MM.1S (cell line): ENCODE data around the gene PDE3B.

Experiments used
- DNase-seq: peaks from one replicate; pipeline ENCODE4 v3.0.0-alpha.2; 2015
- H2AFZ ChIP-seq: fragments of 300-600 bp; sonication (generic); 2 replicates; pipeline ENCODE4 v1.6.0; 2016; ENCODE audit warnings: antibody characterized with exemption, low read length
- H3F3A ChIP-seq: fragments of 300-600 bp; sonication (generic); 2 replicates; pipeline ENCODE4 v1.6.1; 2016; ENCODE audit warnings: mild to moderate bottlenecking, antibody characterized with exemption, low read length, moderate library complexity, mixed read lengths; ENCODE audit not compliant: insufficient read depth
- H3K27ac ChIP-seq: fragments of 300-600 bp; sonication (generic); 2 replicates; pipeline ENCODE4 v1.5.1; 2016; ENCODE audit warnings: mild to moderate bottlenecking, low read length
- H3K27me3 ChIP-seq: fragments of 300-600 bp; sonication (generic); replicated peaks from 2 replicates; pipeline ENCODE4 v1.6.0; 2016; ENCODE audit warnings: low read length; ENCODE audit not compliant: insufficient read depth
- H3K36me3 ChIP-seq: fragments of 300-600 bp; sonication (generic); replicated peaks from 2 replicates; pipeline ENCODE4 v1.6.1; 2016; ENCODE audit warnings: mild to moderate bottlenecking, low read length, mixed read lengths; ENCODE audit not compliant: insufficient read depth
- H3K4me1 ChIP-seq: fragments of 300-600 bp; sonication (generic); 2 replicates; pipeline ENCODE4 v1.6.1; 2016; ENCODE audit warnings: low read length, mixed read lengths
- H3K4me2 ChIP-seq: fragments of 300-600 bp; sonication (generic); 2 replicates; pipeline ENCODE4 v1.6.0; 2016; ENCODE audit warnings: low read depth, low read length
- H3K4me3 ChIP-seq: fragments of 300-600 bp; sonication (generic); 2 replicates; pipeline ENCODE4 v1.5.1; 2016; ENCODE audit warnings: low read length, mixed read lengths
- H3K79me2 ChIP-seq: fragments of 300-600 bp; sonication (generic); 2 replicates; pipeline ENCODE4 v1.6.1; 2016; ENCODE audit warnings: mixed run types, low read length, mixed read lengths
- H3K9ac ChIP-seq: fragments of 300-600 bp; sonication (generic); 2 replicates; pipeline ENCODE4 v1.6.1; 2016; ENCODE audit warnings: low read length, mixed read lengths
- H3K9me2 ChIP-seq: fragments of 300-600 bp; sonication (generic); replicated peaks from 2 replicates; pipeline ENCODE4 v1.6.1; 2016; ENCODE audit warnings: mild to moderate bottlenecking, low read length, mixed read lengths; ENCODE audit not compliant: insufficient read depth
- H3K9me3 ChIP-seq: fragments of 300-600 bp; sonication (generic); replicated peaks from 2 replicates; pipeline ENCODE4 v1.6.1; 2016; ENCODE audit warnings: mild to moderate bottlenecking, low read length, mixed read lengths; ENCODE audit not compliant: insufficient read depth
- H4K20me1 ChIP-seq: fragments of 300-600 bp; sonication (generic); 2 replicates; pipeline ENCODE4 v1.6.1; 2016; ENCODE audit warnings: mild to moderate bottlenecking, low read length, moderate library complexity, mixed read lengths; ENCODE audit not compliant: insufficient read depth
- EZH2 ChIP-seq: fragments of 300-600 bp; sonication (generic); optimal IDR thresholded peaks from 2 replicates; pipeline ENCODE3; 2017; ENCODE audit warnings: low read depth, mild to moderate bottlenecking, antibody characterized with exemption, low read length, mixed read lengths
- EZH2phosphoT487 ChIP-seq: fragments of 300-600 bp; sonication (generic); IDR thresholded peaks from 2 replicates; pipeline ENCODE4 v1.6.1; 2018; ENCODE audit warnings: antibody characterized with exemption, low read length
- TF ChIP-seq, protein P1 (sequence below): fragments of 300-600 bp; sonication (generic); IDR thresholded peaks from 2 replicates; pipeline ENCODE4 v1.5.1; 2016; ENCODE audit warnings: antibody characterized with exemption, low read length, mixed read lengths

PDE3B gene

GRCh38 chr11:14819596-14819995 lies 176.0 kb downstream of the PDE3B start:
- Histone ChIP-seq H3K36me3 (no peaks in the 10 kb centered on the region), H3K27me3 (no peaks in the 10 kb centered on the region)
- no peak for TF ChIP-seq EZH2
- TF ChIP-seq EZH2phosphoT487, result no peak
- TF ChIP-seq, protein P1, sequence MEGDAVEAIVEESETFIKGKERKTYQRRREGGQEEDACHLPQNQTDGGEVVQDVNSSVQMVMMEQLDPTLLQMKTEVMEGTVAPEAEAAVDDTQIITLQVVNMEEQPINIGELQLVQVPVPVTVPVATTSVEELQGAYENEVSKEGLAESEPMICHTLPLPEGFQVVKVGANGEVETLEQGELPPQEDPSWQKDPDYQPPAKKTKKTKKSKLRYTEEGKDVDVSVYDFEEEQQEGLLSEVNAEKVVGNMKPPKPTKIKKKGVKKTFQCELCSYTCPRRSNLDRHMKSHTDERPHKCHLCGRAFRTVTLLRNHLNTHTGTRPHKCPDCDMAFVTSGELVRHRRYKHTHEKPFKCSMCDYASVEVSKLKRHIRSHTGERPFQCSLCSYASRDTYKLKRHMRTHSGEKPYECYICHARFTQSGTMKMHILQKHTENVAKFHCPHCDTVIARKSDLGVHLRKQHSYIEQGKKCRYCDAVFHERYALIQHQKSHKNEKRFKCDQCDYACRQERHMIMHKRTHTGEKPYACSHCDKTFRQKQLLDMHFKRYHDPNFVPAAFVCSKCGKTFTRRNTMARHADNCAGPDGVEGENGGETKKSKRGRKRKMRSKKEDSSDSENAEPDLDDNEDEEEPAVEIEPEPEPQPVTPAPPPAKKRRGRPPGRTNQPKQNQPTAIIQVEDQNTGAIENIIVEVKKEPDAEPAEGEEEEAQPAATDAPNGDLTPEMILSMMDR, result no peak

DNA sequence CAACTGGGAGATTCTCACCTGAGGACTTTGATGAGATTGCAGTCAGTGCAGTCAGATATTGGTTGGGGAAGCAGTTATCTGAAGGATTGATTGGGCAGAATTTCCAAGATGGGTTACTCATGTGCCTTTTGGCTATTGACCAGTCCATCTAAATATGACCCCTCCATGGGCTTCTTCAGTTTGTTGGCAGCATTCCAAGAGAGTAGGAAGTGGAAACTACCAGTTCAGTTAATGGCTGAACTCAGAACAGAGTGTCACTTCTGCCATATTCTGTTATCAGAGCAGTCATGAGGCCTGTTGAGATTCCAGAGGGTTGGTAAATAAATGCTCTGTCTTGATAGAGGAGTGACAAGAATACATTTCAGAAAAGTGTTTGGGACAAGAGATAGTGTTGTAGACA lies 177.4 kb downstream of the PDE3B start:
- Histone ChIP-seq H3K4me3 (no peak overlapping the region), H3K27me3 (no peaks in the 10 kb centered on the region), H4K20me1 (no peaks in the 10 kb centered on the region), H3K9me3 (no peaks in the 10 kb centered on the region), H3K4me1 (no peaks in the 10 kb centered on the region), H3F3A (no peaks in the 10 kb centered on the region), H2AFZ (no peak overlapping the region), H3K27ac (no peak overlapping the region), H3K4me2 (no peak overlapping the region), H3K79me2 (no peaks in the 10 kb centered on the region), H3K9ac (no peak overlapping the region), H3K9me2 (no peaks in the 10 kb centered on the region), H3K36me3 (no peaks in the 10 kb centered on the region)
- DNase-seq, result no peak
- TF ChIP-seq, protein P1, result no peak
- TF ChIP-seq EZH2phosphoT487, result no peak
- no peak for TF ChIP-seq EZH2

More at GRCh38 chr11:14819596-14819995, 176.0 kb downstream of the PDE3B start:
- no peak for DNase-seq
- no peak overlapping the region for H3K4me2 ChIP-seq
- H3F3A ChIP-seq, result no peaks in the 10 kb centered on the region
- no peaks in the 10 kb centered on the region for H4K20me1 ChIP-seq
- no peak overlapping the region for H3K27ac ChIP-seq
- no peak overlapping the region for H2AFZ ChIP-seq
- H3K79me2 ChIP-seq, result no peaks in the 10 kb centered on the region
- no peak overlapping the region for H3K4me3 ChIP-seq
- H3K9me3 ChIP-seq, result no peaks in the 10 kb centered on the region
- H3K9me2 ChIP-seq, result no peaks in the 10 kb centered on the region
- no peak overlapping the region for H3K9ac ChIP-seq
- no peaks in the 10 kb centered on the region for H3K4me1 ChIP-seq

GRCh38 chr11:14826600-14826999 lies 183.0 kb downstream of the PDE3B start:
- Histone ChIP-seq H3K27ac (no peak overlapping the region), H3K36me3 (no peaks in the 10 kb centered on the region), H3K9me2 (no peaks in the 10 kb centered on the region), H3K4me2 (no peak overlapping the region), H3F3A (no peaks in the 10 kb centered on the region), H3K9ac (no peak overlapping the region), H3K4me1 (no peaks in the 10 kb centered on the region), H2AFZ (no peak overlapping the region), H4K20me1 (no peaks in the 10 kb centered on the region), H3K27me3 (no peaks in the 10 kb centered on the region), H3K9me3 (no peaks in the 10 kb centered on the region), H3K79me2 (no peaks in the 10 kb centered on the region), H3K4me3 (no peak overlapping the region)
- no peak for DNase-seq
- TF ChIP-seq EZH2, result no peak
- no peak for TF ChIP-seq EZH2phosphoT487
- TF ChIP-seq, protein P1, result no peak
